ENCODE measurements around the gene PROC.

- no peak for TF ChIP-seq POLR2A (IDR thresholded peaks at IDR 0.05; ENCODE audit: control extremely low read depth in 1 of 2, low read depth in 2 of 2, low read length in 2 of 2)
- TF ChIP-seq, protein P1, sequence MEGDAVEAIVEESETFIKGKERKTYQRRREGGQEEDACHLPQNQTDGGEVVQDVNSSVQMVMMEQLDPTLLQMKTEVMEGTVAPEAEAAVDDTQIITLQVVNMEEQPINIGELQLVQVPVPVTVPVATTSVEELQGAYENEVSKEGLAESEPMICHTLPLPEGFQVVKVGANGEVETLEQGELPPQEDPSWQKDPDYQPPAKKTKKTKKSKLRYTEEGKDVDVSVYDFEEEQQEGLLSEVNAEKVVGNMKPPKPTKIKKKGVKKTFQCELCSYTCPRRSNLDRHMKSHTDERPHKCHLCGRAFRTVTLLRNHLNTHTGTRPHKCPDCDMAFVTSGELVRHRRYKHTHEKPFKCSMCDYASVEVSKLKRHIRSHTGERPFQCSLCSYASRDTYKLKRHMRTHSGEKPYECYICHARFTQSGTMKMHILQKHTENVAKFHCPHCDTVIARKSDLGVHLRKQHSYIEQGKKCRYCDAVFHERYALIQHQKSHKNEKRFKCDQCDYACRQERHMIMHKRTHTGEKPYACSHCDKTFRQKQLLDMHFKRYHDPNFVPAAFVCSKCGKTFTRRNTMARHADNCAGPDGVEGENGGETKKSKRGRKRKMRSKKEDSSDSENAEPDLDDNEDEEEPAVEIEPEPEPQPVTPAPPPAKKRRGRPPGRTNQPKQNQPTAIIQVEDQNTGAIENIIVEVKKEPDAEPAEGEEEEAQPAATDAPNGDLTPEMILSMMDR (IDR thresholded peaks at IDR 0.05; ENCODE audit: control extremely low read depth in 1 of 3, insufficient read depth in 1 of 3, low read depth in 1 of 3, low read length in 3 of 3) = no peak
- TF ChIP-seq TAF7 (optimal IDR thresholded peaks at IDR 0.05; ENCODE audit: borderline replicate concordance, low read depth, low read length) = no peak
- TF ChIP-seq BRCA1 (IDR thresholded peaks at IDR 0.05; ENCODE audit: low read depth, low read length) = no peak
- TF ChIP-seq RNF2 (IDR thresholded peaks at IDR 0.05; ENCODE audit: borderline replicate concordance, low read depth, low read length, missing control alignments, poor library complexity, severe bottlenecking) = no peak
- TF ChIP-seq CEBPB (IDR thresholded peaks at IDR 0.05; ENCODE audit: low read depth, low read length) = no peak
Observed at GRCh38 chr2:127384529-127384928, 33.7 kb upstream of the PROC start.
